GM18498 (cell line): ENCODE data around the gene FES.
"Not testable (repeated sequence)": the region's sequence is repeated elsewhere in the genome, so short reads cannot be mapped to it uniquely, and the experiment has no call there.

Experiments used
- ATAC-seq: cut with Tn5 transposase; IDR thresholded peaks from one replicate; pipeline ENCODE4 v1.9.1; 2021; ENCODE audit warnings: mild to moderate bottlenecking, moderate library complexity; ENCODE audit not compliant: unreplicated experiment

Gene FES

DNA sequence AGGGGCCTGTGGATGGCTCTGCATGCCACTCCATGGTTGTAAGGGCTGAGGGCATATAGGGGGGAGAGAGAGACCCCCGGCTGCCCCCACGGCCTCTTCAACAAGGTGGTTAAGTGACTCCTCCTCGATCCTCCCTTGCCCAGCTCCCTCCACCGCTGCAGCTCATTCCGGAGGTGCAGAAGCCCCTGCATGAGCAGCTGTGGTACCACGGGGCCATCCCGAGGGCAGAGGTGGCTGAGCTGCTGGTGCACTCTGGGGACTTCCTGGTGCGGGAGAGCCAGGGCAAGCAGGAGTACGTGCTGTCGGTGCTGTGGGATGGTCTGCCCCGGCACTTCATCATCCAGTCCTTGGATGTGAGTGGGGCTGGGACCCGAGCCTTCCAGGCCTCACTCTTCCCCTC, 6.5 kb downstream of the FES start:
- ATAC-seq = no peak

DNA sequence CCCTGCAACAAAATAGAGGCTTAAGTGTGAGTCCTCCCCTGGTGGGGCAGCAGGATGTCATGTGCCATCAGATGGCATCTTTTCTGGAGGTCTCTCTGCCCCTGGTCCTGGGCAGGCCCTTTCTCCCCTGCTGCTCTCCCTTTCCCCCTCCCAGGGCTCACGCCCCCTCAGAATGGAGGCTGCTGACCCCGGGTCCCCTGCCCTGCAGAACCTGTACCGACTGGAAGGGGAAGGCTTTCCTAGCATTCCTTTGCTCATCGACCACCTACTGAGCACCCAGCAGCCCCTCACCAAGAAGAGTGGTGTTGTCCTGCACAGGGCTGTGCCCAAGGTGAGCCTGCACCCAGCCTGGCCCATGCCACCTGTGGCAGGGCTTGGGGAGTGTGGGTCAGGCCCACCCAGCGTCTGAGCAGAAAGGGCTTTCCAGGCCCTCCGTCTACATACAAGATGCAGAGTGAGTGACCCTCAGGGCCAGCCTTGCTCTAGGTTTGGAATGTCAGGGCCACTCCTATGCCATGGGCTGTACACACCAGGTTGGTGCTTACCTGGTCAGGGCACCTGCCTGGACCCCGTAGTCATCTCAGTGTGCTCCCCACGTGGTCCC, 7.1 kb downstream of the FES start:
- no peak for ATAC-seq

- no peak for ATAC-seq
These were observed 7.7 kb downstream of the FES start for GRCh38 chr15:90892023-90892422.

DNA sequence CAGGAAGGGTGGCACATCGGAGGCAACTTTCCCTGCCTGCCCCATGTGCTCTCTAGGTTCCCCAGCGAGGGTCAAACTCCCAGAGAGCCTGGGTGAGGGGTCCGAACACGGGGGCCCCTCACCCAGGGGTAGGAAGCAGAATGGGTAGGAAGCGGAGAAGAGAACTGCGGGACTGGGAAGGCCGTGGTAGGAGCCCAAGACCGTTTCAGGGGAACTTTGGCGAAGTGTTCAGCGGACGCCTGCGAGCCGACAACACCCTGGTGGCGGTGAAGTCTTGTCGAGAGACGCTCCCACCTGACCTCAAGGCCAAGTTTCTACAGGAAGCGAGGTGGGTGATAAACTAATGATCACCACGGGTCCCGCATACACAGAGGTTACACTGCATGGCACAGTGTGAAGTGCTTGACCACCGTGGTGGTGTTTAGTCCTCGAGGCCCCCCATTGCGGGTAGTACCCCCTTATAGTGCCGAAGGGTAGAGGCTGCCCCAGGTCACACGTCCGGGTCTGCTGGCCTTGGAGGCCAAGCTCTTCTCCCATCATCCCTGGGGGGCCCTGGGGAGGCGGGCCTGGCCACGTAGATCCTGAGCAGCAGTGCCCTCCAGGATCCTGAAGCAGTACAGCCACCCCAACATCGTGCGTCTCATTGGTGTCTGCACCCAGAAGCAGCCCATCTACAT, 8.3 kb downstream of the FES start:
- ATAC-seq = no peak

- no peak for ATAC-seq
These were observed 9.1 kb downstream of the FES start for GRCh38 chr15:90893175-90894090.

DNA sequence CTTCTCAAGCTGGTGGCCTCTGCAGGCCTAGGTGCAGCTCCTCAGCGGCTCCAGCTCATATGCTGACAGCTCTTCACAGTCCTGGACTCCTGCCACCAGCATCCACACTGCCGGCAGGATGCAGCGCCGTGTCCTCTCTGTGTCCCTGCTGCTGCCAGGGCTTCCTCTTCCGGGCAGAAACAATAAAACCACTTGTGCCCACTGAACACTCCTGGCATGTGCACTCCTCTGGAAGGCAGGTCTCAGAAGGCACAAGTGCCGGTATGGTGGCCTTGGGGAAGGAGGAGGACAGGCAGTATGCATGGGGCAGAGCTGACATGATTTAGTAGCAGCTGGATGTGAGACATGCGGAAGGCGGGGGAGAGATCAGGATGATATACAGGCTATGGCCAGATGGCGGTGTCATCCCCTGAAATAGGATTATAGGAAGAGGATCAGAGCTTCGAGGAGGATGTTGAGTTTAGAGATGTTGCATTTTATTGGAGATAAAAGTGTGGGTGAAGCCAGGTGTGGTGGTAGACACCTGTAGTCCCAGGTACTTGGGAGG, 11.3 kb downstream of the FES start:
- ATAC-seq = no peak

- ATAC-seq = not testable (repeated sequence)
These were observed 12.9 kb downstream of the FES start for GRCh38 chr15:90897131-90897655.

- ATAC-seq = no peak
These were observed 17.1 kb downstream of the FES start for GRCh38 chr15:90901175-90902039.

- peak; percentile 78 for ATAC-seq
These were observed 17.9 kb downstream of the FES start for GRCh38 chr15:90902040-90902839.

DNA sequence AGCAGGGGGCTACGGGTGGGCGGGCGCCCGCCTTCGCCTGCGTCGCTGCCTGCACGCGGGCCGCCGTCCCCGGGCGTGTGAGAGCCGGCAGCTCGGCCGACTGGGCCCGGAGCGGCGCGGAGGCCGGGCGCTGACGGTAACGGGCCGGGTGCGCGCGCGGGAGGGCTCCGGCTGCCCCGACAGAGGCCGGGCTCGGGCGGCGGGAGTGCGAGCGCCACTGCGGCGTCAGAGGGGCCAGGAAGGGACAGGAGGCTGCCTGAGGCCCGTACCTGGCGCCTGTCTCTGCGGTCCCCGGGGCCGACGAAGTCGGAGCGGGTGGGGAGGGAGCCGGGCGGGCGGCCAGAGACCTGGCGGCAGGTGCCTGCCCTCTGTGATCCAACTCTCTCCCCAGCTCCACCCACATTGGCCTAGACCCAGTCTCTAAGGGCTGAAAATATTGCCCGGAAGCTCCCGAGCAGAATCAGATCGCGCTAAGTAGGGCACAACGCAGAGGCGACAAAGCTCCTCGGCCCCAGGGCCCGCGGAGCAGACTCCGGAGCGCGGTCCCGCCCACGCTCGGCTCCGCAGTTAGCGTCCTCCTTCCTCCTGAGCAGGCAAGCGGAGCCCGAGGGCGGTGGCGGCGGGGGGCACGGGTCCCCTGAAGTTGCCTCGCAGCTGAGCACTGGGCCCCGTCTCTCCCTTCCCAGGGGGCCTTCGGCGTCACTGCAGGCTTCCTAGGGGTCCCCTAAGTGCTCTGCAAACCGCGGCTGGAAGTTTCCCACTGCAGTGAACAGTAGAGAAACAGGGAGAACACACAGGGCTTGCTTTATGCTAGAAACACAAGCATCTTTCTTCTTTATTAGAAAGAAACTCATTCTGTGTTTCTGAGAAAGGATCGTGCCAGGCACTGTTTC, 18.8 kb downstream of the FES start, which contains the start of gene MAN2A2:
Gene MAN2A2, plus strand, starts transcription at position 463 of the 893 bp plus-strand sequence. CDS start 906 bp downstream, outside the sequence.
- ATAC-seq = peak; percentile 54

DNA sequence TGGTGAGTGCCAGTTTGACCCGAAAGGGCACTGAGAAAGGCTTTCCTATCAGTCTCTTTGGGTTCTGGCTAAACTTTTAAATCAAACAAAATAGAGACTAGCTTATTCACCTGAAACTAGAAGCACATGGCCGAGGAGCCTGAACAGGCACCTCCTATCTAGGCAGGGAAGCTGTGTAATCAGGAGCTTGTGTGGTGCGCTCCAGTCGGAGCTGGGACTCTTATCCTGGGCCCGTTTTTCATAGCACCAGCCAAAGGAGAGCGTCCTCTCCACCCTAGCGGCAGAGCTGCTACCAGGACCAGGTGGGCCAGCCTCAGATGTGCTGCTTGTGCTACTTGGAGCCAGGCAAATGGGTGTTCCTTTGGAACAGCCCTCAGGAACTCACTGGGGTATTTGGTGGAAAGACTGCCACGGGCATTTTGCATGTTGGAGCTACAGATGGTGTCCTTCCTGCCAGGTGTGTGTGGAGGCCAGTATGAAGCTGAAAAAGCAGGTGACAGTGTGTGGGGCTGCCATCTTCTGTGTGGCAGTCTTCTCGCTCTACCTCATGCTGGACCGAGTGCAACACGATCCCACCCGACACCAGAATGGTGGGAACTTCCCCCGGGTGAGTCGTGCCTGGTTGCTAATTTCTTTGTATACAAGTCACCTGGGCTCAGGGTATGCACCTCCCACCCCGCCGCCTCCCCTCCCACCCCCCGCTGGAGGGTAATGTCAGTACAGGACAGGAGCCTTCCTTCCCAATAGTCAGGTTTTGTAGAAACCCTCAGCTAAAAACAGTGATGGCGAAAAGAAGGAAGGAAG, 19.6 kb downstream of the FES start:
- no peak for ATAC-seq

DNA sequence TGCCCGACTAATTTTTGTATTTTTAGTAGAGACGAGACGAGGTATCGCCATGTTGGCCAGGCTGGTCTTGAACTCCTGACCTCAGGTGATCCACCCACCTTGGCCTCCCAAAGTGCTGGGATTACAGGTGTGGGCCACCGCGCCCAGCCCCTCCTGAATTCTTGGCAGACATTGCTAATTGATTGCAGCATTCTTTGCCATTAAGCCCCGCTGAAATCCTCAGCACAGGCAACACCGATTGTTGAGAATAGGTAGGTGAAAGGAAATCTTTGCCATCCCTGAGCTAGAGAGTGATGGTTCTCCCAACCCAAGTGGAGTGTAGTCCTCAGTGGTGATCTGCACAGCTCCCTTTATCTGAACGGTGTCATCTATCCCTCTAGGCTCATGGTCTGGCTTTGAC, 20.4 kb downstream of the FES start:
- no peak for ATAC-seq

DNA sequence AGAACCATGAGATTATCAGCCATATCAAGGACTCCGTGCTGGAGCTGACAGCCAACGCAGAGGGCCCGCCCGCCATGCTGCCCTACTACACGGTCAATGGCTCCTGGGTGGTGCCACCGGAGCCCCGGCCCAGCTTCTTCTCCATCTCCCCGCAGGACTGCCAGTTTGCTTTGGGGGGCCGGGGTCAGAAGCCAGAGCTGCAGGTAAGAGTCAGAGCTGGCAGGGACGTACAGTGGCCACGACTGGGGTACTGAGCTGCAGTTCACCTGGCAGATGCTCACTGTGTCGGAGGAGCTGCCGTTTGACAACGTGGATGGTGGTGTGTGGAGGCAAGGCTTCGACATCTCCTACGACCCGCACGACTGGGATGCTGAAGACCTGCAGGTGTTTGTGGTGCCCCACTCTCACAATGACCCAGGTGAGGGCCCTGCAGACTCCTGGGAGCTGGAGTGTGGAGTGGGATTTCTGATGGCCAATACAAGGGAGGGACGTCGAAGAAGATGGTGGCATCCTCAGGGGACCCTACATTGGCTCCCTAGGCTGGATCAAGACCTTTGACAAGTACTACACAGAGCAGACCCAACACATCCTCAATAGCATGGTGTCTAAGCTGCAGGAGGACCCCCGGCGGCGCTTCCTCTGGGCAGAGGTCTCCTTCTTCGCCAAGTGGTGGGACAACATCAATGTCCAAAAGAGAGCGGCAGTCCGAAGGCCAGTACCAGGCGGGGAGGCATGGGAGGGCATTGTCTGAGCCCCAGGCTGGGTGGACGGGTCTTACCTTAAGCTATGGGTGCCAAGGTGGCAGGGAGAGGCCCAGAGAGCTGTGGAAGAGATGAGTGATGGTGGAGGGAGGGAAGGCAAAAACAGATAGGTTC, 21.2 kb downstream of the FES start:
- ATAC-seq = no peak

GRCh38 chr15:90906181-90906849, 22.0 kb downstream of the FES start:
- no peak for ATAC-seq

GRCh38 chr15:90907051-90907660, 22.9 kb downstream of the FES start:
- ATAC-seq = no peak
